ENCODE measurements around the gene DUSP8.
A peak's percentile ranks its signal among the peaks of the same experiment; 100 is the strongest.
"Not testable (repeated sequence)": the region's sequence is repeated elsewhere in the genome, so short reads cannot be mapped to it uniquely, and the experiment has no call there.

The DUSP8 gene

GRCh38 chr11:1514336-1515061 is 57.6 kb downstream of the DUSP8 start:
- no peak for DNase-seq (ENCODE audit: low spot score)

DNA sequence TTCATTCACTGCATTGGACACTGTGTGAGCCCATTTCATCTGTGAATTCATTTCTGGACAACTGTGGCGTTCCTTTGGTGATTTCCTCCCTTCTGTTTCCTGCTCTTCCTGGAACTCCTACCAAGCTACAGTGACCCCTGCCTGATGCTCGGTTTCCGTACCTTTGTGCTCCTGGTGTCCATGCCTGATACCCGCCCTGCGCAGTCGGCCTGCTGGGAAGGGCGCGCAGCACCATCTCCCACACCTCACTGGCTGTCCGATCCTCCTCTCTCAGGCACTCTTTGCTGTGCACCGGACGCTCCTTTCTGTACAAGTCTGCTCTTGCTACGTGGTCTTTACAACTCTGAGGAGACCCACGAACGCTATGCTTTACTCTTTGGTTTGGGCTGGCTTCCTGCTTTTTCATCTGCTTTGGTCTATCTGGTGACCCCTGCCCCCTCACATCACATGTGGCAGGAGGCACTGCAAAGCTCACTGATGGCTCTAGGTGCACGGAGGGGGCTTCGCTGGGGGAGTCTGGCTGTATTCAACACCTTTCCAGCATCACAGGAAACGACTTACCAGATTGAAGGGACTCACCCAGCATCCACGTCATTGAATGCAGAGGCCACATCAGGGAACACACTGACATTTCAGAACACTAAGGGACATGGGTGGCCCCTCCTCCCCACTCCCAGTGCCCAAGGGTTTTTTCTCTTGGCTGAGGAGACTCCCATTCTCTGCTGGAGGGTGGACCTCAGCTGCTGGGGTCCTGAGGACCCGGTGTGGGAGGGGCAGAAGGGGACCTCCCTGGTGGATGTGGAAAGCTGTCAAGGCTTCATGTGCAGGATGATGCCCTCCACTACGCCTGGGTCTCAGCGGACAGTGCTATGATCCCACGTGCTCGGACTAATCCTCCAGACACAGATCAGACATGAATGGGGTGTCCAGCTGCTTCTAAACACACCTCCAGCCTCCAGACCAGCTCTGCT is 58.5 kb downstream of the DUSP8 start:
- no peak for DNase-seq (ENCODE audit: low spot score)

DNA sequence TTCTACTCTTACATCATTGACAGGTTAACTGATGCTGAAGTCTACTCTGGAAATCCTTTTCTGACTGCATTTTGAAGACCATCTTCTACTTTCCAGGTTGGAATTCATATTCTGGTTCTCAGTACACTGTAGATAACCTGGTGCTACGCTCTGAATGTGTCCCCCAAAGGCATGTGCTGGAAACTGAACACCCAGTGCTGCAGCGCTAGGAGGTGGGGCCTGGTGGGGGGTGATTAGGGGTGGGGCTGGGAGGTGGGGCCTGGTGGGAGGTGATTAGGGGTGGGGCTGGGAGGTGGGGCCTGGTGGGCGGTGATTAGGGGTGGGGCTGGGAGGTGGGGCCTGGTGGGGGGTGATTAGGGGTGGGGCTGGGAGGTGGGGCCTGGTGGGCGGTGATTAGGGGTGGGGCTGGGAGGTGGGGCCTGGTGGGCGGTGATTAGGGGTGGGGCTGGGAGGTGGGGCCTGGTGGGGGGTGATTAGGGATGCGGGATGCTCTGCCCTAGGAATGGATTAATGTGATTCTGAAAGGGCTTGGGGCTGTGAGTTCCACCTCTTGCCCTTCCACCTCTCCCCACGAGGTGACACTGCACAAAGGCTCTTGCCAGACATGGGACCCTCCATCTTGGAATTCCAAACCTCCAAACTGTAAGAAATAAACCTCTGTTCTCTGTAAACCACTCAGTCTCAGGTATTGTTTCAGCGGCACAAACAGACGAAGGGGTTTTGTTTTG is 59.4 kb downstream of the DUSP8 start:
- peak; percentile 51 for DNase-seq (ENCODE audit: low spot score)

- no peak for DNase-seq (ENCODE audit: low spot score)
Measured at GRCh38 chr11:1511937-1512496, 60.1 kb downstream of the DUSP8 start.

- DNase-seq (ENCODE audit: low spot score), result no peak
Measured at GRCh38 chr11:1510928-1511327, 61.1 kb downstream of the DUSP8 start.

- DNase-seq (ENCODE audit: low spot score), result not testable (repeated sequence)
Measured at GRCh38 chr11:1510351-1510750, 61.7 kb downstream of the DUSP8 start.

GRCh38 chr11:1509626-1510255 is 62.3 kb downstream of the DUSP8 start:
- no peak for DNase-seq (ENCODE audit: low spot score)

GRCh38 chr11:1508986-1509385 is 63.1 kb downstream of the DUSP8 start:
- DNase-seq (ENCODE audit: low spot score), result no peak

- no peak for DNase-seq (ENCODE audit: low spot score)
Measured at GRCh38 chr11:1508491-1508891, 63.6 kb downstream of the DUSP8 start.

DNA sequence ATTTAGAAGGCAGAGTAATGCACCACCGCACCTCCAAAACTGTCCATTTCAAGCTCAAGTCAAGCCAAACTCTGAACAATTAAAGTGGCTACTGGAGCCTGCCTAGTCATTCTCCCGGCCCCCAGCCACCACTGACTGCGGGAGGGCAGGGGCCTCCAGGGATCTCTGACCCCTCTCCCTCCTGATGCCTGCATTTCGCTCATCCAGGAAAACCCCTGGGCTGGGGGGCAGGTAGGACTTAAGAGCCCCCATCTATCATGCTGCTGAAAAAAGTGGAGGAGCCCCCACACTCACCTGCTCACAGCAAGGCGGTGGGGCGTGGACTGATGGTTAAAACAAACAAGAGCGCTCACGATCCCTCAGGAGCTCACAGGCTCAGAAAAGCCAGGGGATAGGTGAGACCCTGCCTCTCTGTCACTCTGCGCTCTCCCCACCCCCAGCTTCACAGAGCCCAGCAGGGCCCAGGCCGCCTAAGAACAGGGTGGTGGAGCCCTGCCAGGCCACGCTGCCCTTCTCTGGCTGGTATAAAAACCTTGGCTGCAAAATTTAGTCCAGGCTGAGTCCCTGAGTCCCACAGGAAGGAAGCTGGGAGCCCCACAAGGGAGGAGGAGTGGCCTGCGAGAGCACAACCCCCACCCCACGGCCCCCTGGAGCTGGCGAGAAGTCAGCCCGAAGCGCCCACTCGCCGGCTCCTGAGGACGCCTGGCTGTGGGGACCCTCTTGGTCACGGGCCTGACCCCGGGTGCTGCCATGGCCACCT is 64.5 kb downstream of the DUSP8 start:
- DNase-seq (ENCODE audit: low spot score), result no peak

DNA sequence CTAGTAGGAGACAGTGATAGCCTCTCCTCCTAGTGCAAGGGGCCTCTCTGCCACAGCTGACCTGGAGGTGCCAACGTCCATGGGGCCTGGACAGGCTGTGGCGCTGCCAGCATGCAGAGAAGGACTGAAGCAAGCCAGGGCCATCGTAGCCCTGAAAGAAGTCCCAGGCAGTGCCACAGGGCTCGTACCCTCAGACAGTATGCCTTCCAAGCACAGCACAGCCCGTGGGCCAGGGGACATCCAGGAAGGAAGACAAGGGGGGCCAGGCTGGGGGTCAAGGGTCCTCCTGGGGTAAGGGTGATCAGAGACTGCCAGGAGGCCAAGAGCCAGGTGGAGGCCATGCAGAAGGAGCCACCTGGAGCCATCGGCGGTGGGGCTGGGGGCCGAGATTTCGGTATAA is 65.1 kb downstream of the DUSP8 start:
- DNase-seq (ENCODE audit: low spot score), result no peak

- DNase-seq (ENCODE audit: low spot score), result no peak
Measured at GRCh38 chr11:1505480-1505879, 66.6 kb downstream of the DUSP8 start.

DNA sequence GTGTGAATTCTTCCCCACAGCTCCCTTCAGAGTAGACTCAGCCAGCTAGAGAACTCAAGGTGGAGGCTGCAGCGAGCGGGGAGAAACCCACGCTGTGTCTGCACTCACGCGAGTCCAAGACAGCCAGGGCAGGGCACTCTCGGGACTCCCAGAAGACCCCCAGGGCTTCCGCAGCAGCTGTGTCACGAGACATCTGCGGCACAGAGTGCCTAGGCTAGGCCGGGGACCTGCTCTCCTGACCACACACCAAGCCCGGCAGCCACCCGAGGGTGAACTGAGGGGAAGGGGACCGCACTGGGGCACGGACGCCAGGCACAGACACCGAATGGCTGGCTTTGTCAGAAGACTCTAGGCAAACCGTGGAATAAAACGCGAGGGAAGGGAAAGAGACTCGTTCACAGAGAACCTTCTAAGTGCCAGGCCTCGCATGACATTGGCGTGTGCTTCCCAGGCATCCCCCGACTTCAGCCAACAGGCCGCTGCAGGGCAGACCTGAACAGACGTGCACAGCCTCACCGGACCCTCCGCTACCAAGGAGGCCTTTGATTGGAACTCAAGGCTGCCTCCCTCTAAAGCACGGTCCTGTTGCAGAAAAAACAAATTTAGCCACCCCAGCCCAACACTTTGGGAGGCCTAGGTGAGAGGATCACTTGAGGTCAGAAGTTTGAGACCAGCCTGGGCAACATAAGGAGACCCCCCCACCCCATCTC is 67.3 kb downstream of the DUSP8 start:
- DNase-seq (ENCODE audit: low spot score), result no peak

DNA sequence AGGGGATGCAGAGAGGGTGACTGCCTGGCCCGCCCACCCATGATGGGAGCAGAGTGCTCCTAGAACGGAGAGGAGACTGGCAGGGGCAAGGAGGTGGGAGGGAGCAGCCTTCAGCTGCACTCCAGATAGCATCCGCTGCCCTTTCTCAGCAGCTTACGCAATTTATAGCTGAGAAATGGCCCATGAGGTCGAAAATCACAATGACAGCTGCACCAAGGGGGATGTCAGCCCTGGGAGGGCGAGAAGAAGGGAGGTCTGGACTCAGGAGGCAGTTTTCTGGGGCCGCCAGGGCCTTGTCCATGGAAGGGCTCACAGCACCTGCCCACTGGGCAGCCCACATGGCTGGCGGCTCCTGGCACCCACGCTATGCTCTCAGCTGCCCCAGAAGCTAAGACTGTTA is 67.9 kb downstream of the DUSP8 start:
- no peak for DNase-seq (ENCODE audit: low spot score)
